Measurements from ENCODE around the gene FCGR3A.
"Not testable (repeated sequence)": the region's sequence is repeated elsewhere in the genome, so short reads cannot be mapped to it uniquely, and the experiment has no call there.

The FCGR3A gene

DNA sequence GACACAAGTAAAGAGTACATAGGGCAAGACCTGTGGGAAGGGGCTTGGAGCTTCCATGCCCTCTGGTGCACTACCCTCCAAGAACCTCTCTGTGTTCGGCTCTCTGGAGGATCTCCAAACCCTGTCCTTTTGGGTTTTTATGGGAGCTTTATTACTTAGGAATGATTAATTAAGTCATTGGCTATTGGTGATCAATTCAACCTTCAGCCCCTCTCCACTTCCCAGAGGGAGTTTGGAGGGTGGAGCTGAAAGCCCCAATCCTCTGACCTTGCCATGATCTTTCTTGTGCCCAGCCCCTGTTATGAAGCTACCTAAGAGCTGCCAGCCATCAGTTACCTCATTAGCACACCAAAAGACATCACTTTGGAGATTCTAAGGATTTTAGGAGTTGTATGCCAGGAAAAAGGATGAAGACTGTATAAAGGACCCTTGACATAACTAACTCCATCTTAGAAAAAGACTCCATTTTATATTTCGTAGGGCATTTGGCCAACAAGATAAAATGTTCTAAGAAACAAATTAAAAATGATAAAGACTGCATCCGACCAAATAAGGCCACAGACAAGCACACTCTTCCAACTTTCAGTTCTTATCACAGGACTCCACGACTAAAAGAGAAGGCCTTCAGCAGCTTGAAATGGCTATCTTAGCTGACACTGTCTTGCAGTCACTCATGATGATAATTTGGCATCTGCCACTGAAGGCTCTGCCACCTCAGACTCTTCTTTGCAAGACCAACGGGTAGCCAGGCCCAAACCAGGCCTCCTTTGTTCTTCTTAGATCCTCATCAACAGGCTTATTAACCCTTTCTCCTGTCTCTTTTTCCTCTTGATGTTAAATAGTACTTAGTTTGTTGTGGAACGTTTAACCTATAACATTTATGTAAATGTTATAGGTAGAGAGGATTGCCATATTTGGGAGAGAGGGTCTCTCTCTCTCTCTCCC, 8.2 kb upstream of the FCGR3A start:
- intact Hi-C loops (cut with DNase I) = not testable (repeated sequence)
- peak in 1 of 10 donors; percentile 31 for DNase-seq

DNA sequence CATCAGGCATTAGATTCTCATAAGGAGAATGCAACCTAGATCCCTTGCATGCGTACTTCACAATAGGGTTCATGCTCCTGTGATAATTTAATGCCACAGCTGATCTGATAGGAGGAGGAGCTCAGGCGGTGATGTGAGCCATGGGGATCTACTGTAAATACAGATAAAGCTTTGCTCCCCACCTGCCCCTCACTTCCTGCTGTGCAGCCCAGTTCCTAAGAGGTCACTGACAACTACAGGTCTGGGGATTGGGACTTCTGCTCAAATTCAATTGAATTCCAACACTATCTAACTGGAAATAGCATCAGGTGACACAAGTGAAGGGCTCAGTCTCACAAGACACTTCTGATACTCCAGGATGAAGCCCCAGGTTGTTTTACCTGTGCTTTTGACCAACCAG, 7.4 kb upstream of the FCGR3A start:
- intact Hi-C loops (cut with DNase I); DNase-seq: not testable (repeated sequence)

DNA sequence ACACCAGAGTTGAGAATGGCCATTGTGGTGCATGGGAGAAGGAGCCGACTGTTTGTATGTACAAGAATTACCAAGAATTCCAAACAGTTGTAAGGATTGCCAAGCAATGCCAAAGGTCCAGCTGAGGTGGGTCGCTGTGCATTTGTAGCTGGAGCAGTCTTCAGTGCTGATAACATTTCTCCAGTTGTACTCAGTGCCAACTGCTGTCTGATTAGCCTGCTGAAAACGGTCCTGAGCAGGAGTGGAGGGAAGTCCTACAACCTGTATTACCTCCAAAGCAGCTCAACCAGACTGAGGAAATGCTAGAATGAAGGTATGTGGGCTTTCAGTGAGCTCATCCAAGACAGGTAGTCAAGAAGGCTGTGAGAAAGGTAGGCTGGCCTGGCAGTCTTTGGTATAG, 6.5 kb upstream of the FCGR3A start:
- intact Hi-C loops (cut with DNase I) = not testable (repeated sequence)
- peak in 1 of 10 donors; percentile 29 for DNase-seq

DNA sequence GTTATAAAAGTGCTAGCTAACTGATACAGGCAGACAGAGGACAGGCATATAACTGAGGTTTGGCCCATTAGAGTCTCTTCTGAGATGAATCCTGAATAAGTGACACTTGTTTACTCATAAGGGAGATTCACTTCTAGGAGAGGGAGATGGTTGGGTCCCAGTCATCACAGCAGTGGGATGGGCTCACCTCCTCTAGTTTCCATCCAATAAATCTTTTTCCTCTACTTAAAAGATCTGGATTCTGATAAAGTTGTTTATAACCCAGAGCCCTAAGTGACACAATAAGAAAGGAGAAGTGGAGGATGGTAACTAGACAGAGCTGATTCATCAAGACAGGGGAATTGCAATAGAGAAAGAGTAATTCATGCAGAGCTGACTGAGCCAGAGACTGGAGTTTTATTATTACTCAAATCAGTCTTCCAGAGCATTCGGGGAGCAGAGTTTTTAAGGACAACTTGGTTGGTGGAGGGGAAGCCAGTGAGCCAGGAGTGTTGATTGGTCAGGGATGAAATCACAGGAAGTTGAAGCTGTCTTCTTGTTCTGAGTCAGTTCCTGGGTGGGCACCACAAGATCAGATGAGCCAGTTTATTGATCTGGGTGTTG, 5.3 kb upstream of the FCGR3A start:
- intact Hi-C loops (cut with DNase I); DNase-seq: not testable (repeated sequence)

DNA sequence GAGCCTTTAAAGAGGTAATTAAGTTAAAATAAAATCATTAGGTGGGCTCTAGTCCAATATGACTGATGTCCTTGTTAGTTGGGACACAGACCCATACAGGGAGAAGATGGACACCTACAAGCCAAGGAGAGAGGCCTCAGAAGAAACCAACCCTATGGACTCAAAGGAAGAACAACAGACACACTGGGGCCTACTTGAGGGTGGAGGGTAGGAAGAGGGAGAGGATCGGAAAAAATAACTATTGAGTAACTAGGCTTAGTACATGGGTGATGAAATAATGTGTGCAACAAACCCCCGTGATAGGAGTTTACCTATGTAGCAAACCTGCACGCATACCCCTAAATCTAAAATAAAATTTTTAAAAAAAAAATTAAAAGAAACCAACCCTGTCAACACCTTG, 4.7 kb upstream of the FCGR3A start:
- intact Hi-C loops (cut with DNase I); DNase-seq: not testable (repeated sequence)

DNA sequence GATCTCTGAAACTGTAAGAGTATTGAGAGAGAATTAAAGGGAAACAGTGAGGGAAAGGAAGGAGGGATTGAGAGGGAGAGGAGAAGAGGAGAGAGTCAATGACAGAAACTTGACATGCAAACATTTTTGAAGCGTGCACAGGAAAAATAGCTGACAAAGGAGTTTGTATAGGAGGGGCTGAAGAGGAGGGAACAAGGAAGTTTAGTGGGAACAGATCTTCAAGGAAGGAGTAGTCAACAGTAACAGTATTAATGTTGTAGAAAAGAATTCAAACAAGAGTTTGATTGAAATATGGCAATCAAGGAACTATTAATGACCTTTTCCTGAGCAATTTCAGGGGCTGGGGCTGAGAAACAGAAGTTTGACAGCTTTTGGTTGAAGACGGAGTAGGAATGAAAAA, 4.0 kb upstream of the FCGR3A start:
- DNase-seq; intact Hi-C loops (cut with DNase I): not testable (repeated sequence)

DNA sequence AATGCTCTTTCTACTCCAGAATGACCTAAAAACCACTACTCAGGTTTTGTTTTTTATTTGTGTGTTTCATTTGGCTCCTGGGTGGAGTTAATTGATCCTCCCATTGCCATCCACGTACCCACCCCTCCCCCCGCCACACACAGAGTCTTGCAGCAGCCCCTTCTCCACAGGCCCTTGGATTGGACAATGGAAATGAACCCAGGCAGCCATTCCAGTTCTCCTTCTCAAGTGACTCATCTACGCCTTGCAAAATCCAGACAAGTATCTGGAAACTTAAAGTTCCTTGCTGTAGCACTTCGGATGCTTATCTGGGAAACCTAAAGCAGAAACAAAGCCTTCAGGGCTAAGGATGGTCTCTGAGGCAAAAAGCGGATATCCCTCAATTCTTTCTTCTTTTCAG, 1.3 kb upstream of the FCGR3A start:
- DNase-seq; intact Hi-C loops (cut with DNase I): not testable (repeated sequence)

- DNase-seq; intact Hi-C loops (cut with DNase I): not testable (repeated sequence)
Observed at GRCh38 chr1:161548749-161549406, 740 bp downstream of the FCGR3A start.

GRCh38 chr1:161547995-161548741, 1.4 kb downstream of the FCGR3A start:
- DNase-seq = peak in 1 of 10 donors; percentile 20
- intact Hi-C loops (cut with DNase I) = not testable (repeated sequence)

GRCh38 chr1:161545005-161545731, 4.5 kb downstream of the FCGR3A start:
- peak in 1 of 10 donors; percentile 21 for DNase-seq
- intact Hi-C loops (cut with DNase I) = not testable (repeated sequence)

DNA sequence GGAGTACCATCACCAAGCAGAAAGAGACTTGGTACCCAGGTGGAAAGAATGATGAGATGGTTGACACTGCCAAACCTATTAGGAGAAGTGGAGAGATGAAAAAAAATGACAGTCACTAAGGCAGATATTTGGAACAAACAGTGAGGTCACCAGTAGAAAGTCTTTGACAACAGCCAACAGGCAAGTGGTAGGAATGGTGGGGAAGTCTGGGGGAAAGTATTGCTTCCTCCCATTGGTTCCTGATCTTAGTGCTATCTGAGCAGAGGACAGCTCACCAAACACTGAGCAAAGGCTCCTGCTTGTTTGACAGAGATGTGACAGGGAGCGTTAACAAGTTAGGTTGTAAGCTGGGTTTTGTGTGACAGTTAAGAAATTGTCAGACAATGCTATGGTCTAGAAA, 6.5 kb downstream of the FCGR3A start:
- DNase-seq; intact Hi-C loops (cut with DNase I): not testable (repeated sequence)

DNA sequence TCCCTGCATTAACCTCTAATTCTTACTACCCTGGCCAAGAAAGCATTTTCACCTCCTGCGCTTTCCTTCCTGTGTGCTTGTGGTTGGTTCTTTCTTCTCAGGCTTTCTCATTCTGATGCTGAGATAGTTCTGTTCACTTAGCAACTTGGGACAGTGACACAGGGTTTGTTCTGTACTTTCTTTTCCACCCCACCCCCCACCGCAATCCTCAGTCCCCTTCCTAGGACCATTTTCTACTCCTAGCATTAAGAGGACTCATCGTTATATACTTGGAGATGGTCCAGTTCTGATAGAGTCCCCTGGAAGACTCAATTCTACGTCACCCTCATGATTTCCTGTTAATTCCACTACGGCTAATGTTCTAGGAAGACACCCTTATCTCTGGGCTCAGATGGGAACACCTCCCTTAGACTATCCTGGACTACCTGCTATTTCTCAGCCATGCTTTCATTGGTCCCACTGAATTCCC, 7.5 kb downstream of the FCGR3A start:
- intact Hi-C loops (cut with DNase I); DNase-seq: not testable (repeated sequence)

- peak in 1 of 10 donors; percentile 38 for DNase-seq
- intact Hi-C loops (cut with DNase I) = not testable (repeated sequence)
Observed at GRCh38 chr1:161540570-161540960, 9.1 kb downstream of the FCGR3A start.

GRCh38 chr1:161539731-161540569, 9.7 kb downstream of the FCGR3A start:
- peak; percentile 47 to 94 (median 68) for DNase-seq
- intact Hi-C loops (cut with DNase I) = not testable (repeated sequence)

DNA sequence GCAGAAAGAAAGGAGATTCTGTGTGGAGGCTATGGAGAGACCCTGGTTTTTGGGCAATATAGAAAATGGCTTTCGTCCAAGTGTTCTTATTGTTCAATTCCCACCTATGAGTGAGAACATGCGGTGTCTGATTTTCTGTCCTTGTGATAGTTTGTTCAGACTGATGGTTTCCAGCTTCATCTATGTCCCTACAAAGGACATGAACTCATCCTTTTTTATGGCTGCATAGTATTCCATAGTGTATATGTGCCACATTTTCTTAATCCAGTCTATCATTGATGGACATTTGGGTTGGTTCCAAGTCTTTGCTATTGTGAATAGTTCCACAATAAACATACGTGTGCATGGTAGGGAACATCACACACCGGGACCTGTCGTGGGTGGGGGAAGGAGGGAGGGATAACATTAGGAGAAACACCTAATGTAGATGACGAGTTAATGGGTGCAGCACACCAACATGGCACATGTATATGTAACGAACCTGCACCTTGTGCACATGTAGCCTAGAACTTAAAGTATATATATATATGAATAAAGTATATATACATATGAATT, 10.6 kb downstream of the FCGR3A start:
- intact Hi-C loops (cut with DNase I); DNase-seq: not testable (repeated sequence)

- DNase-seq; intact Hi-C loops (cut with DNase I): not testable (repeated sequence)
Observed at GRCh38 chr1:161537068-161537669, 12.4 kb downstream of the FCGR3A start.

DNA sequence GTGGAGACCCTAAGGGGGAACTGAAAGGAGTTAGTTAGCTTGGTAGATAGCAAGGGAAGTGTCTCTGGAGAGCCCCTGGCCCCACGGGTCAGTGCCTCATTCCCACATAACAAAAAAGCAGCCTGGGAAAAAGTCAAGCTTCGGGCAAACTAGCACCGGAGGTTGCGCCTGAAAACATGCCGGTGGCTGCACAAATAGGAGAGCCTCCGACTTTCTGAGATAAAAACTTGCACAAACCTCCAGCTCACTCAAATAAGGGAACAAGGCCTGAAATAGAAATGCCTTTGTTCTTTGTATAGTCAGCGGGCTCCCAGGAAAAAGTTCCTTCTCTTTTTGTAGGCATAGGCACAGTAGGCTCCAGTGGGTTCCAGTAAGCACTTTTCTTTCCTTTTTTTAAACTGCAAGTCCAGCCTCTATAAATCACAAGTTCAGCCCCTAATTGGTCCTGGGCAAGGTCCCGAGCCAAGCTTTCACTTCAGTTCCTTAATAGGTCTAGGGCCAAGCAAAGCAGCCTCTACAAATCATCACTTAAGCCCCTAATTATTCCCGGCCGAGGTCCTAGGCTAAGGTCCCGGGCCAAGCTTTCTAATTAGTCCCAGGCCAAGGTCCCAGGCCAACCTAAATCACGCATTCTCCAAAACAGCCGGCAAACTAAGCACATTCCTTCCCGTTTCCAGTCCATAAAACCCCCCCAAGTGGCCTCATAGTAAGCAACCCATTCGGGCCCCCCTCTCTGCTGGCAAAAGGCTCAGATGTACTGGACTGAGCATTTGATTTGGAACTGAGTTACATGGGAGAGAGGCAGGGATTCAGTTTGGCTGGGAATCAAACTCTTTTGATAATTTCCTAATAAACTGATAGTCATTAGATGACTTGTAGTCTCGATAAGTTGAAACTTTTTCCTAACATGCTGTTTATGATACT, 16.7 kb downstream of the FCGR3A start:
- intact Hi-C loops (cut with DNase I) = not testable (repeated sequence)
- DNase-seq = peak in 2 of 10 donors; percentile 21 to 84

All from posterior cingulate gyrus (tissue), 11 donors.